DND-41 (cell line): ENCODE data around the gene DDX31.

Source experiments
- ATAC-seq: fragments of 200-7000 bp; cut with Tn5 transposase; 3 replicates; pipeline ENCODE4 v1.9.1; 2021; ENCODE audit warnings: low read depth; ENCODE audit not compliant: insufficient read depth
- DNase-seq: peaks from one replicate; pipeline ENCODE4 v3.0.0-alpha.2; 2020
- H2AFZ ChIP-seq: 2 replicates; pipeline ENCODE4 v1.6.0; 2012; ENCODE audit warnings: low read depth, low read length
- H3K27ac ChIP-seq: 2 replicates; pipeline ENCODE4 v1.5.1; 2012; ENCODE audit warnings: low read length, inconsistent platforms
- H3K27me3 ChIP-seq: fragments of 200-600 bp; sonication (generic); 2 replicates; pipeline ENCODE4 v1.6.0; 2012; ENCODE audit warnings: low read length, mild to moderate bottlenecking, inconsistent platforms; ENCODE audit not compliant: insufficient read depth, poor library complexity
- H3K36me3 ChIP-seq: 2 replicates; pipeline ENCODE4 v1.5.1; 2012; ENCODE audit warnings: low read length, inconsistent platforms; ENCODE audit not compliant: insufficient read depth
- H3K4me1 ChIP-seq: 2 replicates; pipeline ENCODE4 v1.5.1; 2012; ENCODE audit warnings: mild to moderate bottlenecking, low read length; ENCODE audit not compliant: insufficient read depth
- H3K4me2 ChIP-seq: 2 replicates; pipeline ENCODE4 v1.6.0; 2012; ENCODE audit warnings: mild to moderate bottlenecking, moderate library complexity, low read length, inconsistent platforms; ENCODE audit not compliant: insufficient read depth
- H3K4me3 ChIP-seq, 2 experiments: fragments of 200-600 bp in 1 of 2; shearing (Covaris generic) in 1 of 2; 2 replicates each; pipeline ENCODE4 v1.5.1; 2012 to 2016; ENCODE audit warnings: inconsistent platforms in 2 of 2, low read length in 2 of 2, mild to moderate bottlenecking in 2 of 2, low read depth in 1 of 2, moderate library complexity in 1 of 2
- H3K79me2 ChIP-seq: 2 replicates; pipeline ENCODE4 v1.6.0; 2012; ENCODE audit warnings: low read length, inconsistent platforms; ENCODE audit not compliant: insufficient read depth
- H3K9ac ChIP-seq: 2 replicates; pipeline ENCODE4 v1.6.0; 2012; ENCODE audit warnings: low read depth, mild to moderate bottlenecking, inconsistent platforms, low read length, moderate library complexity
- H3K9me3 ChIP-seq: 2 replicates; pipeline ENCODE4 v1.5.1; 2012; ENCODE audit warnings: low read length, moderate library complexity, mild to moderate bottlenecking, inconsistent platforms; ENCODE audit not compliant: insufficient read depth, severe bottlenecking
- H4K20me1 ChIP-seq: 2 replicates; pipeline ENCODE4 v1.6.0; 2012; ENCODE audit warnings: low read length; ENCODE audit not compliant: insufficient read depth
- CTCF ChIP-seq: IDR thresholded peaks from 2 replicates; pipeline ENCODE4 v1.5.1; 2012; ENCODE audit warnings: borderline replicate concordance, low read length, moderate library complexity, mild to moderate bottlenecking; ENCODE audit not compliant: poor library complexity, severe bottlenecking; ENCODE audit errors: extremely low read depth
- EZH2 ChIP-seq: IDR thresholded peaks from 3 replicates; pipeline ENCODE4 v1.6.1; 2012; ENCODE audit warnings: borderline replicate concordance, low read depth, mild to moderate bottlenecking, moderate library complexity, low read length, inconsistent platforms; ENCODE audit not compliant: severe bottlenecking

The DDX31 gene

GRCh38 chr9:132645306-132645705, 24.5 kb downstream of the DDX31 start:
- no peaks in the 10 kb centered on the region for H3K4me1 ChIP-seq
- H3K27me3 ChIP-seq, result no peaks in the 10 kb centered on the region
- no peaks in the 10 kb centered on the region for H3K9me3 ChIP-seq
- H3K9ac ChIP-seq, result no peak overlapping the region
- H3K27ac ChIP-seq, result no peak overlapping the region
- H3K4me3 ChIP-seq, result no peak overlapping the region
- no peak overlapping the region for H2AFZ ChIP-seq
- no peak overlapping the region for H3K4me2 ChIP-seq
- no peaks in the 10 kb centered on the region for H4K20me1 ChIP-seq
- H3K79me2 ChIP-seq, result no peaks in the 10 kb centered on the region
- DNase-seq (no peak), ATAC-seq (no peak)
- TF ChIP-seq CTCF (no peak), EZH2 (no peak)
- H3K36me3 ChIP-seq, result peaks cover 92% of the 10 kb centered on the region

DNA sequence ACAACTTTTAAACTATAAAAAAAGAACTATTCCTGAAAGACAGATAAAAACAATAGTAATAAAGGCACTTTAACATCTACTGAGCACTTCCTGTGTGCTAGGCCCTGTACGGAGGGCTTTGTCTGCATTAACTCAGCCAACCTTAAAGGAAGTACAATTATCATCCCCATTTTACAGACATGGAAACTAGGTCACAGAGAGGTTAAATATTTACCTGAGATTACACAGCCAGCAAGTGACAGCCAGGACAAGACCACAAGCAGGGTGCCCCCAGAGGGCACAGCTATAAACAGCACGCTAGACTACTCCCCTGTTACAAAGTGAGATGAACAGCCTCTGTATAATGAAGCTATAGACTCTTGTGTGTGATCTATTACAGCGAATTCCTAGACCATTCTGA, 25.5 kb downstream of the DDX31 start:
- ATAC-seq (peak; percentile 79; the same call in 2 of the 3 replicates), DNase-seq (no peak)
- TF ChIP-seq CTCF, result peak; percentile 49
- TF ChIP-seq EZH2, result no peak
- H3K4me3 ChIP-seq, result no peak overlapping the region
- H3K4me2 ChIP-seq, result no peak overlapping the region
- H3K27me3 ChIP-seq, result no peaks in the 10 kb centered on the region
- H3K4me1 ChIP-seq, result no peaks in the 10 kb centered on the region
- H3K36me3 ChIP-seq, result peaks cover 92% of the 10 kb centered on the region
- no peak overlapping the region for H2AFZ ChIP-seq
- no peaks in the 10 kb centered on the region for H3K79me2 ChIP-seq
- H3K9me3 ChIP-seq, result no peaks in the 10 kb centered on the region
- H3K27ac ChIP-seq, result no peak overlapping the region
- H3K9ac ChIP-seq, result no peak overlapping the region
- no peaks in the 10 kb centered on the region for H4K20me1 ChIP-seq

DNA sequence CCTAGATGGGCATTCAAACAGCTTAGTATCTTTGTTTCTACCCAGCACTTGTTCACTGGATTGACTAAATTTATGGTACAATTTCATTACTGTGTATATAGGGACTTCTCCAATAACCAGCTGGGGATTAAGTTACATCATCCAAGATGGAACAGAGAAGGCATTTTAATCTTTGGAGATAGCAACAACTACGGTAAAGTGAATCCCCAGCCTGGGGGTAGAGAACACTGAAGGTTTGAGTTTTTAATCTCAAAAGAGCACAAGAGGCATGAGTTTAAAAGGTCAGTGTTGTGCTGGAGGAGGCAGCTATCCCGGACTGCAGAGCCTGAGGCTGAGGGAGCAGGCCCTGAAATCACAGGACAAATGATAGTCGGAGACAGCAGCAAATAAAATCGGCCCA, 28.6 kb downstream of the DDX31 start:
- Histone ChIP-seq H3K36me3 (peaks cover 86% of the 10 kb centered on the region), H3K4me2 (no peak overlapping the region), H3K9me3 (no peaks in the 10 kb centered on the region), H3K79me2 (no peaks in the 10 kb centered on the region), H2AFZ (no peak overlapping the region), H3K27me3 (no peaks in the 10 kb centered on the region), H3K4me1 (no peaks in the 10 kb centered on the region), H3K27ac (no peak overlapping the region), H4K20me1 (no peaks in the 10 kb centered on the region), H3K9ac (no peak overlapping the region), H3K4me3 (no peak overlapping the region)
- TF ChIP-seq CTCF (no peak), EZH2 (no peak)
- no peak for ATAC-seq
- DNase-seq, result no peak

- Histone ChIP-seq H3K79me2 (no peaks in the 10 kb centered on the region), H3K36me3 (peaks cover 68% of the 10 kb centered on the region), H3K27ac (no peak overlapping the region), H3K9ac (no peak overlapping the region), H2AFZ (no peak overlapping the region), H3K9me3 (no peaks in the 10 kb centered on the region), H3K4me3 (no peak overlapping the region), H4K20me1 (no peaks in the 10 kb centered on the region), H3K4me1 (no peaks in the 10 kb centered on the region), H3K27me3 (no peaks in the 10 kb centered on the region), H3K4me2 (no peak overlapping the region)
- DNase-seq (no peak), ATAC-seq (no peak)
- TF ChIP-seq EZH2 (no peak), CTCF (no peak)
Observed at GRCh38 chr9:132639322-132639721, 30.5 kb downstream of the DDX31 start.
